Hematopoietic multipotent progenitor cell treated with erythropoietin and hydrocortisone succinate and interleukin-3 and kit ligand, for 15 days (in vitro differentiated cells): Measurements from ENCODE around the gene GXYLT1.
"Not testable (repeated sequence)": the region's sequence is repeated elsewhere in the genome, so short reads cannot be mapped to it uniquely, and the experiment has no call there.

Experiments
- DNase-seq: peaks from one replicate; pipeline ENCODE4 v3.0.0-alpha.2; 2015; ENCODE audit warnings: low spot score

Gene GXYLT1

DNA sequence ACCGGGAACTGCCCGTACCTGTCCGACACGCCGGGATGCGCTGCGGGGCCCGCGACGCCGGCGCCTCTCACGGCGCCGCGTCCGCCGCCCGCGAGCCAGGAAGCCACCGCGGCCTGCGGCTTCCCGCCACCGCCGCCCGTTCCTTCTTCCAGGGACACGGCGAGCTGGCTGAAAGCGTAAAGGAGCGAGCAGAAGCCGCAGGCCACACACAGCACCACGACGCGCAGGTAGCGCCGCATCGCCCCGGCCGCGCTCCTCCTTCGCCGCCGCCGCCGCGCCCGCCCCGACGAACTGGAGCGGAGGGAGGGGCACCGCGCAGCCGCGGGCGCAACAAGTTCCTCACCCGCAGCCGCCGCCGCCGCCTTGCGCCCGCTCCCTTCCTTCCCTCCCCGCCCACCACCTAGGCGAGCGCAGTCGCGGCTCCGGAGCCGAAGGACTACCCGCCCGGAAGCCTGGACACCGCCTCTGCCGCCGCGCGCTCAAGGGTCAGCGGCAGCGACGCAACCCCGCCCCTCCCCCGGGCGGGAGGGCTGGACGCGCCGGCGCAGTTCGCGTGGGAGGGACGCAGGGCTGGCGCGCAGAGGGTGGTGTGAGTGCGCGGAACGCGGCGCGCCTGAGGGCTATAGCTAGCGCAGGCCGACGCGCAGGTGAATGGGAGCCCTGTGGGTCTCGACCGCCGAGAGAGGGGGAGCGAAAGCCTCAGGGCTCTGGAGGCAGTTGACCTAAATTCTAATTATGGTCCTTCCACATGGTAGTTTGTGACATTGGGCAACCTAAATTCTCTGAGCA lies at the start of gene GXYLT1:
TSS of gene GXYLT1 (minus strand) at position 467 of the 789 bp plus-strand sequence. CDS start at position 239, 228 bp downstream.
- DNase-seq: peak; percentile 86

- DNase-seq: no peak
Observed at GRCh38 chr12:42192686-42193085, 48.0 kb upstream of the GXYLT1 start.

DNA sequence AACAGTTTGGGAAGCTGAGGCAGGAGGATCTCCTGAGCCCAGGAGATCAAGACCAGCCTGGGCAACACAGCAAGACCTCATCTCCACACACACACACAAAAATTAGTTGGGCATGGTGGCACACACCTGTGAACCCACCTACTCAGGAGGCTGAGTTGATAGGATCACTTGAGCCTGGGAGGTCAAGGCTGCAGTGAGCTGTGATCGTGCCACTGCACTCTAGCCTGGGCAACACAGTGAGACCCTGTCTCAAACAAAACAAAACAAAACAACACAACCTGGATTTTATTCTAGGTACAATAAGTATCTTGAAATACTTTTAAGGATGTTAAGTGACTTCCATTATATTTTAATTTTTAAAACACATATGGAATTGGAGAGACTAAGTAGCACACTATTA lies 47.6 kb upstream of the GXYLT1 start:
- no peak for DNase-seq

- no peak for DNase-seq
Observed at GRCh38 chr12:42190376-42190775, 45.7 kb upstream of the GXYLT1 start.

DNA sequence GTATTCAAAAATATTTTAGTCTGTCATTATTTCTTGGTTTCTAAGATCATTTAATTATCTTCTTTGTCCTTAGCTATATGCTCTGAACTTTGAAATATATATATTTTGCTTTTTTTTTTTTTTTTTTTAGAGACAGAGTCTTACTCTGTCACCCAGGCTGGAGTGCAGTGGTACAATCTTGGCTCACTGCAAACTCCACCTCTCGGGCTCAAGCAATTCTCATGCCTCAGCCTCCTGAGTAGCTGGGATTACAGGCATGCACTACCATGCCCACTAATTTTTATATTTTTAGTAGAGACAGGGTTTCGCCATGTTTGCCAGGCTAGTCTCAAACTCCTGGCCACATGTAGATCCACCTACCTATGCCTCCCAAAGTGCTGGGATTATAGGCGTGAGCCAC lies 43.6 kb upstream of the GXYLT1 start:
- DNase-seq: not testable (repeated sequence)

DNA sequence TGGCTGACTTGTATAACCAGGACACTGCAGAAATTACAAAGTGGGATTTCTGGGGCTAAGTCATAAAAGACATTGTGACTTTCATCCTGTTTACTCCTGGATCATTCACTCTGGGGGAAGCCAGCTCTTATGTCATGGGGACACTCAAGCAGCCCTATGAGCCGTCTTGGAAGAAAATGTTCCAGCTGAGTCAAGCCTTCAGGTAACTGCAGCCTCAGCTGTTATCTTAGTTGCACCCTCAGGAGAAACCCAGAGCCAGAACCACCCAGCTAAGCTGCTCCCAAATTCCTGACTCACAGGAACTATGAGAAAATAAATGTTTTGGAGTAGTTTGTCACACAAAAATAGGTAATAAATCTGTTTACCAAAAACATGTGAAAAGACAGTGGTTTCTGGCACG lies 43.1 kb upstream of the GXYLT1 start:
- DNase-seq: no peak

- DNase-seq: no peak
Observed at GRCh38 chr12:42186793-42187192, 42.1 kb upstream of the GXYLT1 start.

DNA sequence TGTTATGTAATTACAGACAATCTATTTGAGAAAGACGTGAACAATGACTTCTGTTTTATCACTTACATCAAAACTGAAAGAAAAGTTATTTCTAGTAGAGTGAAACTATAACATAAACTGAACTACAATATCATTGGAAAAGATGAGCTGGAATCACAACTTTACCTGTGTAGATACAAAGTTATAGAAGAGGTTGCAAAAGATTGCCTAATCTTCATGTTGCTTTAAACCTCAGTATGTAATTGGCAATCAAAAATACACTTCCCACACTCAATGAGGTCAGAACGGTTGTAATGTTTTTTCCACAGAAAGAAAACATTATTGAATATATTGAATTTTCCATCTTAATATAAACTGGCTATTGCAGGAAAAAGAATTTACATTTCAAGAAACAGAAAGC lies 37.7 kb upstream of the GXYLT1 start:
- DNase-seq: no peak

GRCh38 chr12:42180990-42181596 lies 36.4 kb upstream of the GXYLT1 start:
- DNase-seq: no peak

DNA sequence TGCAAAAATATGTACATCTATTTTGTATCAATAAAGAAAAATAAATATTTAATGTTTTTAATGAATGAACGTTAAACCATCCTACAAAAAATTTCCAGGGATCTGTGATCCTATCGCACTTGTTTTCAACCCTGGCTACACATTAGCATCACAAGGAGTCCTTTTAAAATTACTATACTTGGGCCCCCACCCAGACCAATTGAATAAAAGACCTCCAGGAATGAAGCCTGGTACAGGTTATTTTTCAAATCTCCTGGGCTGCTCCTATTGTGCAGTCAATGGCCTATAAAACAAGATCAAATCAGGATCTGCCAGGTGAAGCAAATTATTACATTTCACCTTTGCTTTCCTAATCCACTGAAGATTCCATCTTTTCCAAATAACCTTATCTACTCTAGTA lies 33.4 kb upstream of the GXYLT1 start:
- DNase-seq: no peak

- no peak for DNase-seq
Observed at GRCh38 chr12:42174978-42175377, 30.3 kb upstream of the GXYLT1 start.

GRCh38 chr12:42173961-42174521 lies 29.4 kb upstream of the GXYLT1 start:
- DNase-seq: no peak

DNA sequence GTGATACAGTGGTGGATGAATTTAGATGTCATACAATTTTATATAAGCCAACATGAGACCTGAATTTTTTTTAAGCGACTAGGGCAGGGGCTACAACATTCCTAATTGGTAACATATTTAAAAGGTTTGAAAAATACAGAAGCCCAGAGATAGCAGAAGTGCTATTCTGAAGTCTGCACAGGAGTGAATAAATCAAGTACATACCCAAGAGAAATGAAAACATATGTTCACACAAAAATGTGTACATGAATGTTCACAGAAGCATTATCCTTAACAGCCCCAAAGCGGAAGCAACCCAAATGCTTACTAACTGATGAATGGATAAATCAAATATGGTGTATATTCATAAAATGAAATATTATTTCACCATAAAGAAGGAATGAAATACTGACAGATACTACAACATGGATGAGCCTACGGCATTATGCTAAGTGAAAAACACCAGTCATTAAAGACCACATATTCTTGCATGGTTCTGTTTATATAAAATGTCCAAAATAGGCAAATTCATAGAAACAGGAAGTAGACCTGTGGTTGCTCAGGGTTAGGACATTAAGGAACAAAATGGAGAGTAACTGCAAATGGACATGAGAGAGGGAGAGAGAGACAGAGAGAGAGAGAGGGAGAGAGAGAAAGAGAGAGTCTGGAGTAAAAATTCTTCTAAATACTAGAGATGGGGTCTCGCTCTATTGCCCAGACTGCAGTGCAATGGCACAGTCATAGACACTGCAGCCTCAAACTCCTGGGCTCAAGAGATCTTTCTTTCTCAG lies 28.0 kb upstream of the GXYLT1 start:
- DNase-seq: no peak

DNA sequence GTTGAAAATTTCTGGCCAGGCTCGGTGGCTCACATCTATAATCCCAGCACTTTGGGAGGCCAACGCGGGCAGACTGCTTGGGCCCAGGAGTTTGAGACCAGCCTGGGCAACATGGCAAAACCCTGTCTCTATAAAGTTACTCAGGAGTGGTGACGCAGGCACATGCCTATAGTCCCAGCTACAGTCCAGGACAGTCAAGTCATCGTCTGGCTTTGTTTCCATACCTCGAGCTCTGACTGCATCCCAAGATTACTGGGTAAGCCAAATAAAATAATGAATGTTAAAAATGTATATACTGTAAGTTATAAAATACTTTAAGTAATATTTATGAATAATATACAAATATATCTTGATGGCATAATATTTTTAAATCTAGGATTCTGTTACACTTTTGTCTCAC lies 23.0 kb upstream of the GXYLT1 start:
- DNase-seq: no peak

- DNase-seq: no peak
Observed at GRCh38 chr12:42166501-42166900, 21.8 kb upstream of the GXYLT1 start.

DNA sequence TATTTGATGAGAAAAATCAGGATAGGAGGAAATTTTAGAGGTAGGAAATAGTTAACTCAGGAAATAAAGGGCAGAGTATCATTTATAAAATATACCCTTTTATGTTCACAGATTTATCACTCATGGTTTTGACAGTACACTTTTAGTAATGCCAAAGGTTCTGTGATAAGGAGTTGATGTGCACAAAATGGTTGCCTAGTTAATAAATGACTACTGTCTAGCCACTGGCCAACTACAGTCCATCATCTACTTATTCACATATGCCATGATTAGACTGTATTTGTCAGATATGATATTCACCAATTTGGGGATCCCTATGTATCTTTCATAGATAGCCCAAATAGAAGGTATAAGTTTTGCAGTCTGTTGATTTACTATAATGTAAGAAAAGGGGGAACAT lies 19.2 kb upstream of the GXYLT1 start:
- no peak for DNase-seq

- no peak for DNase-seq
Observed at GRCh38 chr12:42162965-42163364, 18.3 kb upstream of the GXYLT1 start.

- DNase-seq: no peak
Observed at GRCh38 chr12:42162193-42162592, 17.5 kb upstream of the GXYLT1 start.

GRCh38 chr12:42161529-42161928 lies 16.9 kb upstream of the GXYLT1 start:
- no peak for DNase-seq

- no peak for DNase-seq
Observed at GRCh38 chr12:42156232-42156631, 11.6 kb upstream of the GXYLT1 start.

GRCh38 chr12:42145552-42146215 lies 1.0 kb upstream of the GXYLT1 start:
- DNase-seq: no peak

DNA sequence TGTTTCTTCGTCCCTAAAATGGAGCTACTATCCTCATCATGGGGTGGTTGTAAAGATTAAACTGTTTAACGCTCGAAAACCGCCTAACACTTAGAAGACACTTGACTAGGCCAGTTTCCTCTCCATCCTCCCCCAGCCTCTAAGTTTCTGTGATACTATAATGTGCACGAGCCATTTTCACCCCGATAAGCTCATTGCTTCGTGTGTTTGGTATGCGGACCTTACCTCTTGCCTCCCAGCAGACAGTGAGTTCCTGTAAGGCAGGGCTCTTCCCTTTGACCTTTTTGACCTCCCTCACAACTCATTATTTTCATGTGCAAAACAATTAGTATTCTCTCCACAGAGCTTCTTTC lies 499 bp upstream of the GXYLT1 start:
- no peak for DNase-seq

- DNase-seq: no peak
Observed at GRCh38 chr12:42144158-42144407, 591 bp downstream of the GXYLT1 start.
